ENCODE data around the gene SLC2A4RG. TPM values are rescaled to one million over a fixed set of nuclear protein-coding genes. Genes with fewer than 3 reads are reported as not detected.

Gene SLC2A4RG
- total and polyA plus RNA-seq, 4 donors, result 18.8 to 121 (median 61.3) TPM

DNA sequence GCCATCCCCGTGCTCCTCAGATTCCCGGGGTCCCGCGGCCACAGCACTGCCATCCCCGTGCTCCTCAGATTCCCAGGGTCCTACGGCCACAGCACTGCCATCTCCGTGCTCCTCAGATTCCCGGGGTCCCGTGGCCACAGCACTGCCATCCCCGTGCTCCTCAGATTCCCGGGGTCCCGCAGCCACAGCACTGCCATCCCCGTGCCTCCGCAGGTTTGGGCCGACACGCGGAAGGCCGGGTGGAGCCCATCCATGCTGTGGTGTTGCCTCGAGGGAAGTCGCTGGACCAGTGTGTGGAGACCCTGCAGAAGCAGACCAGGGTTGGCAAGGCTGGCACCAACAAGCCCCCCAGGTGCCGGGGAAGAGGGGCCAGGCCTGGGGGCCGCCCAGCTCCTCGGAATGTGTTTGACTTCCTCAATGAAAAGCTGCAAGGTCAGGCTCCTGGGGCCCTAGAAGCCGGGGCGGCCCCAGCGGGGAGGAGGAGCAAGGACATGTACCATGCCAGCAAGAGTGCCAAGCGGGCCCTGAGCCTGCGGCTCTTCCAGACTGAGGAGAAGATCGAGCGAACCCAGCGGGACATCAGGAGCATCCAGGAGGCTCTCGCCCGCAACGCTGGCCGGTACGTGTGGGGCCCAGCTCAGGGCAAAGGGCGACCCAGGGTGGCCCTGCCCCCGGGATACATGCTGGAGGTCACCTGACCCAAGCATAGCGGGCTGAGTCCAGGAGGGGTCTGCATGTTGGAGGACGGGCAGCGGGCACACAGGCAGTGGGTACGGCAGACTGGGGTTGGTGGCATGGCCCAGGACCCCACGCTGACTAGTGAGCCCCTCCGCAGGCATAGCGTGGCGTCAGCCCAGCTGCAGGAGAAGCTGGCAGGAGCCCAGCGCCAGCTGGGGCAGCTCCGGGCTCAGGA is 4.4 kb upstream of the SLC2A4RG start:
- peaks cover 0 to 13% (median 2%) of the 10 kb centered on the region in 5 donors for H3K4me1 ChIP-seq (ENCODE audit: control insufficient read depth in 5 of 5, insufficient read depth in 5 of 5, low read length in 5 of 5)
- ATAC-seq (ENCODE audit: insufficient read depth, low FRiP score) (no peak), DNase-seq (no peak)
- TF ChIP-seq, protein P1, sequence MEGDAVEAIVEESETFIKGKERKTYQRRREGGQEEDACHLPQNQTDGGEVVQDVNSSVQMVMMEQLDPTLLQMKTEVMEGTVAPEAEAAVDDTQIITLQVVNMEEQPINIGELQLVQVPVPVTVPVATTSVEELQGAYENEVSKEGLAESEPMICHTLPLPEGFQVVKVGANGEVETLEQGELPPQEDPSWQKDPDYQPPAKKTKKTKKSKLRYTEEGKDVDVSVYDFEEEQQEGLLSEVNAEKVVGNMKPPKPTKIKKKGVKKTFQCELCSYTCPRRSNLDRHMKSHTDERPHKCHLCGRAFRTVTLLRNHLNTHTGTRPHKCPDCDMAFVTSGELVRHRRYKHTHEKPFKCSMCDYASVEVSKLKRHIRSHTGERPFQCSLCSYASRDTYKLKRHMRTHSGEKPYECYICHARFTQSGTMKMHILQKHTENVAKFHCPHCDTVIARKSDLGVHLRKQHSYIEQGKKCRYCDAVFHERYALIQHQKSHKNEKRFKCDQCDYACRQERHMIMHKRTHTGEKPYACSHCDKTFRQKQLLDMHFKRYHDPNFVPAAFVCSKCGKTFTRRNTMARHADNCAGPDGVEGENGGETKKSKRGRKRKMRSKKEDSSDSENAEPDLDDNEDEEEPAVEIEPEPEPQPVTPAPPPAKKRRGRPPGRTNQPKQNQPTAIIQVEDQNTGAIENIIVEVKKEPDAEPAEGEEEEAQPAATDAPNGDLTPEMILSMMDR (IDR thresholded peaks at IDR 0.05; ENCODE audit: control extremely low read depth, extremely low read depth), result no peak
- H3K27ac ChIP-seq (ENCODE audit: low read depth in 1 of 2, low read length in 1 of 2), result no peak overlapping the region
- H3K4me3 ChIP-seq, result no peak overlapping the region
- H3K36me3 ChIP-seq (ENCODE audit: control insufficient read depth in 4 of 4, insufficient read depth in 4 of 4, low read length in 4 of 4), result peaks cover 0 to 37% (median 7%) of the 10 kb centered on the region in 4 donors
- H3K9me3 ChIP-seq (ENCODE audit: control insufficient read depth in 4 of 4, insufficient read depth in 3 of 4, low read length in 3 of 4), result no peaks in the 10 kb centered on the region
- no peak overlapping the region for H3K9ac ChIP-seq (ENCODE audit: insufficient read depth in 1 of 2, low read length in 2 of 2)
- WGBS, 2 donors, result 88 to 93% methylated on average over 47 to 48 of the region's 48 CpGs
- no peaks in the 10 kb centered on the region for H3K27me3 ChIP-seq (ENCODE audit: control insufficient read depth in 3 of 3, insufficient read depth in 3 of 3, low read length in 2 of 3)

DNA sequence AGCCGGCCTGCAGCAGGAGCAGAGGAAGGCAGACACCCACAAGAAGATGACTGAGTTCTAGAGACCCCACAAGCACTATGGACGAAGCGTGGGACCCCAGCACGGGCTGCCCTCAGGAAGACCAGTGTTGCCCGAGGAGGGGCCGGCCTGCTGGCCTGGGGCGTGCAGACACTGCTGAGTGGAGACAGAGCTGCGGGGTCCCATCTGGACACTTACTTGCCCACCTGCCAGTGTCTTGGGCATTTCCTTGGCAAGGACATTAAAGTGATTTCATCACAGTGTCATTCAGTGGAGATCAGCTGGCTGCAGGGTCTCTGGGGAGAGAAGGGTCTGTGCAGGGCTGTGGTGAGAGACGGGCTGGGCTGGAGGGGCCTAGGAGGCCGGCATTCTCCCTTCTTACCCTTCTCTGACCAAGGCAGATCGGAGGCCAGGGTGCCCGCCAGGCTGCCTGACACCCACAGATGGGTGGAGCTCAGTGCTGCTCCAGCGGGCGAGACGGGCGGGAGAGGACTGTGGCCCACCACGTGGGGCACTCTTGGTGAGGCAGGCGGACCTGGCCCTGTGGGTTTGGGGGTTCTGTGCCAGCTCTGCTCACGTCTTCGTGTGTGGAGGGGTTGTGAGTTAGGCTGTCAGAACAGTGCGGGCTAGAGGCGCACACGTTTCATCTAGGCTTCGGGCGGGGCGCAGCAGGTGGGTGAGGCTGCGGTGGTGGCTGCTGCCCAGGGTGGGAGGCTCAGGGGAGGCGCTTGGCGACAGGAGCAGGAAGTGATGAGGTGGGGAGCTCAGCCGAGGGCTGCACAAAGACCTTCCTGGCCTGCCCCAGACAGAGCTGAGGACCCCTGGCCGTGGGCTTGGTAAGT is 3.5 kb upstream of the SLC2A4RG start, which contains the start of gene LIME1:
TSS of gene LIME1 (plus strand) at position 806 of the 860 bp plus-strand sequence. CDS start 886 bp downstream, outside the sequence.
- ATAC-seq (ENCODE audit: insufficient read depth, low FRiP score), result no peak
- TF ChIP-seq, protein P1 (IDR thresholded peaks at IDR 0.05; ENCODE audit: control extremely low read depth, extremely low read depth), result no peak
- Histone ChIP-seq H3K4me3 (no peak within 1 kb of the TSS), H3K9me3 (ENCODE audit: control insufficient read depth in 4 of 4, insufficient read depth in 3 of 4, low read length in 3 of 4) (no peaks in the 10 kb centered on the region), H3K4me1 (ENCODE audit: control insufficient read depth in 5 of 5, insufficient read depth in 5 of 5, low read length in 5 of 5) (peaks cover 0 to 15% (median 2%) of the 10 kb centered on the region in 5 donors), H3K27me3 (ENCODE audit: control insufficient read depth in 3 of 3, insufficient read depth in 3 of 3, low read length in 2 of 3) (no peaks in the 10 kb centered on the region), H3K27ac (ENCODE audit: low read depth in 1 of 2, low read length in 1 of 2) (no peak within 1 kb of the TSS), H3K9ac (ENCODE audit: insufficient read depth in 1 of 2, low read length in 2 of 2) (no peak within 1 kb of the TSS), H3K36me3 (ENCODE audit: control insufficient read depth in 4 of 4, insufficient read depth in 4 of 4, low read length in 4 of 4) (peaks cover 0 to 36% (median 10%) of the 10 kb centered on the region in 4 donors)
- 69 to 81% methylated on average over 31 of the region's 31 CpGs for WGBS, 2 donors
- no peak for DNase-seq

DNA sequence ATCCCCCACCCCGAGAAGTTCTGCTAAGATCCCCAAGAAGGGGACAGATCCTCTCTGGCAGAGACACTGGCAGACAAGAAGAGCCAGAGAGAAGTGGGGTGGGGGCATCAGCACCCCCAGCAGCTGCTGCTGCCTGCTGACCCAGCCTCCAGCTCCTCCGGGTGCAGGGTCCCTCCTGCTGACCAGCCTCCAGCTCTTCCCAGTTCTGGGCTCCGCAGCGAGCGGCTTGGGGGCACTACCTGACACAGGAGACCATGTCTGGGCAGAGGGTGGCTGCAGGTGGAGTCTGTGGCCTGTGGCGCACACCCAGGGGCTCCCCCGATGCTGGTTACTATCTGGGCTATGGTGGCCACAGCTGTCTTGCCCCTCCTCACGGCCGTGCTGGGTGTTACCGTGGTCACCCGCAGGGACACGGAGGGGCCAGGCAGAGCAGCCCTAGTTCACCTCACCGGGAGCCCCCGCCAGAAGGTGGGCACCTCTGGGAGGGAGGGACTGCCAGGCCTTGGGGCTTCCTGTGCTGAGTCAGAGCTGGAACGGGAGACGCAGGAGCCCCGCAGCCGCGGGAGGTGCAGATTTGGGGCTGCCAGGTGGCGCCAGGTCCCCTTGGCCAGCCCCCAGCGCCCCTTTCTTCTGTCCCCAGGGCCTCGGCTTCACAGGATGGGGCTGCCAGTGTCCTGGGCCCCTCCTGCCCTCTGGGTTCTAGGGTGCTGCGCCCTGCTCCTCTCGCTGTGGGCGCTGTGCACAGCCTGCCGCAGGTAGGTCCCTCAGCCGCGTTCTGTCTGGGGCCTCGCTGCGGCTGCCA is 2.5 kb upstream of the SLC2A4RG start:
- H3K27me3 ChIP-seq (ENCODE audit: control insufficient read depth in 3 of 3, insufficient read depth in 3 of 3, low read length in 2 of 3), result no peaks in the 10 kb centered on the region
- H3K4me1 ChIP-seq (ENCODE audit: control insufficient read depth in 5 of 5, insufficient read depth in 5 of 5, low read length in 5 of 5), result peaks cover 0 to 22% (median 7%) of the 10 kb centered on the region in 5 donors
- no peak overlapping the region for H3K9ac ChIP-seq (ENCODE audit: insufficient read depth in 1 of 2, low read length in 2 of 2)
- ATAC-seq (ENCODE audit: insufficient read depth, low FRiP score) (no peak), DNase-seq (no peak)
- H3K9me3 ChIP-seq (ENCODE audit: control insufficient read depth in 4 of 4, insufficient read depth in 3 of 4, low read length in 3 of 4), result no peaks in the 10 kb centered on the region
- H3K4me3 ChIP-seq, result no peak overlapping the region
- H3K36me3 ChIP-seq (ENCODE audit: control insufficient read depth in 4 of 4, insufficient read depth in 4 of 4, low read length in 4 of 4), result peaks cover 0 to 39% (median 15%) of the 10 kb centered on the region in 4 donors
- TF ChIP-seq, protein P1 (IDR thresholded peaks at IDR 0.05; ENCODE audit: control extremely low read depth, extremely low read depth), result no peak
- no peak overlapping the region for H3K27ac ChIP-seq (ENCODE audit: low read depth in 1 of 2, low read length in 1 of 2)
- WGBS, 2 donors, result 33 to 51% methylated on average over 23 to 30 of the region's 30 CpGs
